NT2/D1 (cell line): ENCODE measurements around the gene ACIN1.

Experiments
- DNase-seq: peaks from one replicate; pipeline ENCODE4 v3.0.0-alpha.2; 2011; ENCODE audit warnings: low read depth, low spot score
- H3K27me3 ChIP-seq: 2 replicates; pipeline ENCODE4 v1.6.0; 2011; ENCODE audit warnings: mild to moderate bottlenecking; ENCODE audit not compliant: insufficient read length, insufficient read depth
- H3K36me3 ChIP-seq: 2 replicates; pipeline ENCODE4 v1.6.1; 2011; ENCODE audit warnings: mild to moderate bottlenecking, low read length, mixed read lengths; ENCODE audit not compliant: insufficient read depth, insufficient read length
- H3K4me1 ChIP-seq: 2 replicates; pipeline ENCODE4 v1.5.1; 2011; ENCODE audit not compliant: insufficient read depth, insufficient read length
- H3K4me3 ChIP-seq: 2 replicates; pipeline ENCODE4 v1.5.1; 2011; ENCODE audit warnings: low read depth; ENCODE audit not compliant: insufficient read length
- H3K9ac ChIP-seq: 2 replicates; pipeline ENCODE4 v1.6.0; 2011; ENCODE audit warnings: low read depth; ENCODE audit not compliant: insufficient read length
- H3K9me3 ChIP-seq: 2 replicates; pipeline ENCODE4 v1.5.1; 2011; ENCODE audit warnings: mild to moderate bottlenecking, low read length; ENCODE audit not compliant: insufficient read depth
- SUZ12 ChIP-seq: IDR thresholded peaks from 2 replicates; pipeline ENCODE4 v1.6.1; 2011; ENCODE audit not compliant: insufficient read length, insufficient read depth; ENCODE audit errors: extremely low read depth
- YY1 ChIP-seq: IDR thresholded peaks from 2 replicates; pipeline ENCODE4 v1.6.1; 2011; ENCODE audit not compliant: insufficient read length, insufficient read depth
- ZNF274 ChIP-seq: IDR thresholded peaks from 2 replicates; pipeline ENCODE4 v1.6.1; 2011; ENCODE audit warnings: mild to moderate bottlenecking, low read depth, low read length

The ACIN1 gene

GRCh38 chr14:23045419-23046357 is 49.2 kb downstream of the ACIN1 start:
- Histone ChIP-seq H3K9me3 (no peaks in the 10 kb centered on the region), H3K9ac (no peak overlapping the region), H3K4me1 (no peaks in the 10 kb centered on the region), H3K36me3 (peaks cover 24% of the 10 kb centered on the region), H3K4me3 (no peak overlapping the region), H3K27me3 (no peaks in the 10 kb centered on the region)
- TF ChIP-seq ZNF274, result no peak
- TF ChIP-seq SUZ12, result no peak
- TF ChIP-seq YY1, result no peak
- DNase-seq, result no peak

GRCh38 chr14:23044840-23045239 is 50.1 kb downstream of the ACIN1 start:
- no peaks in the 10 kb centered on the region for H3K9me3 ChIP-seq
- no peak overlapping the region for H3K9ac ChIP-seq
- H3K4me3 ChIP-seq, result no peak overlapping the region
- H3K36me3 ChIP-seq, result peaks cover 16% of the 10 kb centered on the region
- DNase-seq, result no peak
- H3K27me3 ChIP-seq, result no peaks in the 10 kb centered on the region
- TF ChIP-seq ZNF274, result no peak
- TF ChIP-seq SUZ12, result no peak
- no peak for TF ChIP-seq YY1
- H3K4me1 ChIP-seq, result no peaks in the 10 kb centered on the region

GRCh38 chr14:23043754-23044153 is 51.2 kb downstream of the ACIN1 start:
- TF ChIP-seq SUZ12, result no peak
- TF ChIP-seq ZNF274, result no peak
- no peak for TF ChIP-seq YY1
- Histone ChIP-seq H3K9me3 (no peaks in the 10 kb centered on the region), H3K4me3 (no peak overlapping the region), H3K27me3 (no peaks in the 10 kb centered on the region), H3K9ac (no peak overlapping the region), H3K36me3 (peaks cover 5% of the 10 kb centered on the region), H3K4me1 (no peaks in the 10 kb centered on the region)
- DNase-seq, result no peak

- DNase-seq, result no peak
- no peak for TF ChIP-seq SUZ12
- no peak for TF ChIP-seq ZNF274
- no peak for TF ChIP-seq YY1
- H3K36me3 ChIP-seq, result no peaks in the 10 kb centered on the region
- H3K27me3 ChIP-seq, result no peaks in the 10 kb centered on the region
- no peak overlapping the region for H3K9ac ChIP-seq
- H3K4me3 ChIP-seq, result no peak overlapping the region
- H3K9me3 ChIP-seq, result no peaks in the 10 kb centered on the region
- no peaks in the 10 kb centered on the region for H3K4me1 ChIP-seq
These were observed 51.8 kb downstream of the ACIN1 start for GRCh38 chr14:23043145-23043544.

- Histone ChIP-seq H3K36me3 (no peaks in the 10 kb centered on the region), H3K4me1 (no peaks in the 10 kb centered on the region), H3K9ac (no peak within 1 kb of the TSS), H3K4me3 (no peak within 1 kb of the TSS), H3K9me3 (no peaks in the 10 kb centered on the region), H3K27me3 (no peaks in the 10 kb centered on the region)
- no peak for DNase-seq
- no peak for TF ChIP-seq SUZ12
- TF ChIP-seq YY1, result no peak
- TF ChIP-seq ZNF274, result no peak
These were observed 52.6 kb downstream of the ACIN1 start, which contains the start of gene PSMB11 for GRCh38 chr14:23042162-23042965. Gene PSMB11, plus strand, starts transcription at chr14:23042212. Its CDS starts 14 bp downstream, at chr14:23042226.

GRCh38 chr14:23041729-23042128 is 53.2 kb downstream of the ACIN1 start:
- Histone ChIP-seq H3K36me3 (no peaks in the 10 kb centered on the region), H3K9me3 (no peaks in the 10 kb centered on the region), H3K4me3 (no peak overlapping the region), H3K27me3 (no peaks in the 10 kb centered on the region), H3K9ac (no peak overlapping the region), H3K4me1 (no peaks in the 10 kb centered on the region)
- no peak for DNase-seq
- TF ChIP-seq ZNF274, result no peak
- no peak for TF ChIP-seq YY1
- TF ChIP-seq SUZ12, result no peak

- no peaks in the 10 kb centered on the region for H3K27me3 ChIP-seq
- no peak for DNase-seq
- H3K4me3 ChIP-seq, result no peak overlapping the region
- H3K9me3 ChIP-seq, result no peaks in the 10 kb centered on the region
- no peaks in the 10 kb centered on the region for H3K4me1 ChIP-seq
- H3K36me3 ChIP-seq, result no peaks in the 10 kb centered on the region
- H3K9ac ChIP-seq, result no peak overlapping the region
- TF ChIP-seq SUZ12, result no peak
- TF ChIP-seq ZNF274, result no peak
- no peak for TF ChIP-seq YY1
These were observed 54.8 kb downstream of the ACIN1 start for GRCh38 chr14:23040100-23040499.
